Esophagus squamous epithelium (tissue), 4 donors: ENCODE data around the gene KCNJ2.

Experiments used
- CTCF ChIP-seq, 6 experiments: fragments of 450-650 bp in 4 of 6; fragments of 200-600 bp in 2 of 6; sonication (generic) in 2 of 6; IDR thresholded peaks; one replicate each; pipeline ENCODE4 v1.5.1; 2016 to 2019; ENCODE audit warnings: antibody characterized with exemption in 6 of 6, mild to moderate bottlenecking in 4 of 6, moderate library complexity in 4 of 6
- POLR2A ChIP-seq, 4 donors: fragments of 450-650 bp; IDR thresholded peaks; one replicate each; pipeline ENCODE4 v1.6.1; 2017; ENCODE audit warnings: antibody characterized with exemption in 4 of 4, mild to moderate bottlenecking in 4 of 4, moderate library complexity in 3 of 4

- TF ChIP-seq POLR2A (IDR thresholded peaks at IDR 0.05) (no peak), CTCF (IDR thresholded peaks at IDR 0.05) (no peak)
Observed at GRCh38 chr17:70139449-70139993, 29.8 kb upstream of the KCNJ2 start.
